Ovary (tissue), 3 donors: ENCODE results near the gene STAC2.

Experiments
- EP300 ChIP-seq: sonication (generic); formaldehyde crosslinking; IDR thresholded peaks from one replicate; pipeline ENCODE4 v1.6.1; 2017; ENCODE audit warnings: antibody characterized with exemption
- POLR2A ChIP-seq: fragments of 450-650 bp; IDR thresholded peaks from one replicate; pipeline ENCODE4 v1.6.1; 2017; ENCODE audit warnings: antibody characterized with exemption, mild to moderate bottlenecking, moderate library complexity
- TF ChIP-seq, protein P1 (sequence below), 3 donors: fragments of 450-650 bp in 2 of 3; fragments of 200-600 bp in 1 of 3; IDR thresholded peaks; one replicate each; pipeline versions ENCODE4 v1.5.1 to v1.8.0; 2016 to 2022; ENCODE audit warnings: antibody characterized with exemption in 3 of 3, mild to moderate bottlenecking in 1 of 3
- donor health status: DM: no; HTN: no; CAD: no.

DNA sequence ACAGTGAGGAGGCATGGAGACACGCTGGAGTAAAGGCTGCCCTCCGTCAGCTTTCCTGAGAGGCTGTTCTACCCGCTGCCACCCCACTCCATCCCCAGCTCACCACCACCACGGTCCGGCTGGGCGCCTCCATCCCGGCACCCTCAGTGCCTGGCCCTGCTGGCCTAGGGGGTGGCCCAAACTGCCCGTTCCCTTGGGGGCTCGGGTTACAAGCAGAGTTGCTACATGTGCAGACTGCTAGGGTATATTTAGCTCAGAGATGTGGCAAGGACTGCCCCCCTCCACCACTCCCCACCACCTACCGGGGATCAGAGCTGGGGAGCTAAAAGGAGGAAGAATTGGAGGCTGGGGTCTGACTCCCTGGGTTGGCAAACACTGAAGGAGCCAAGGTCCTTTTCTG lies 32.4 kb downstream of the STAC2 start:
- TF ChIP-seq, protein P1, sequence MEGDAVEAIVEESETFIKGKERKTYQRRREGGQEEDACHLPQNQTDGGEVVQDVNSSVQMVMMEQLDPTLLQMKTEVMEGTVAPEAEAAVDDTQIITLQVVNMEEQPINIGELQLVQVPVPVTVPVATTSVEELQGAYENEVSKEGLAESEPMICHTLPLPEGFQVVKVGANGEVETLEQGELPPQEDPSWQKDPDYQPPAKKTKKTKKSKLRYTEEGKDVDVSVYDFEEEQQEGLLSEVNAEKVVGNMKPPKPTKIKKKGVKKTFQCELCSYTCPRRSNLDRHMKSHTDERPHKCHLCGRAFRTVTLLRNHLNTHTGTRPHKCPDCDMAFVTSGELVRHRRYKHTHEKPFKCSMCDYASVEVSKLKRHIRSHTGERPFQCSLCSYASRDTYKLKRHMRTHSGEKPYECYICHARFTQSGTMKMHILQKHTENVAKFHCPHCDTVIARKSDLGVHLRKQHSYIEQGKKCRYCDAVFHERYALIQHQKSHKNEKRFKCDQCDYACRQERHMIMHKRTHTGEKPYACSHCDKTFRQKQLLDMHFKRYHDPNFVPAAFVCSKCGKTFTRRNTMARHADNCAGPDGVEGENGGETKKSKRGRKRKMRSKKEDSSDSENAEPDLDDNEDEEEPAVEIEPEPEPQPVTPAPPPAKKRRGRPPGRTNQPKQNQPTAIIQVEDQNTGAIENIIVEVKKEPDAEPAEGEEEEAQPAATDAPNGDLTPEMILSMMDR (IDR thresholded peaks at IDR 0.05) = no peak
- TF ChIP-seq POLR2A (no peak), EP300 (no peak)
